Smooth muscle cell (in vitro differentiated cells): ENCODE data around the gene PPP2R2D. TPM values are rescaled to one million over a fixed set of nuclear protein-coding genes. Genes with fewer than 3 reads are reported as not detected.

Source experiments
- DNase-seq: peaks from one replicate; lab custom pipeline; 2025; ENCODE audit not compliant: unreplicated experiment; lab: John Stamatoyannopoulos, UW
- H2AFZ ChIP-seq: fragments of 200-600 bp; sonication (generic); 2 replicates; pipeline ENCODE4 v1.6.0; 2016; ENCODE audit warnings: antibody characterized with exemption, low read depth, mild to moderate bottlenecking
- H3F3A ChIP-seq: fragments of 200-600 bp; sonication (generic); 2 replicates; pipeline ENCODE4 v1.6.0; 2017; ENCODE audit warnings: antibody characterized with exemption, low read depth
- H3K27ac ChIP-seq: fragments of 200-600 bp; sonication (generic); 2 replicates; pipeline ENCODE4 v1.5.1; 2016; ENCODE audit warnings: low read depth, mild to moderate bottlenecking
- H3K27me3 ChIP-seq: fragments of 200-600 bp; sonication (generic); 2 replicates; pipeline ENCODE4 v1.6.1; 2016; ENCODE audit warnings: low read depth, mild to moderate bottlenecking
- H3K36me3 ChIP-seq: fragments of 200-600 bp; sonication (generic); 2 replicates; pipeline ENCODE4 v1.5.1; 2016; ENCODE audit warnings: low read depth
- H3K4me1 ChIP-seq: fragments of 200-600 bp; sonication (generic); 2 replicates; pipeline ENCODE4 v1.5.1; 2016; ENCODE audit warnings: low read depth
- H3K4me2 ChIP-seq: fragments of 200-600 bp; sonication (generic); 2 replicates; pipeline ENCODE4 v1.6.0; 2016; ENCODE audit warnings: mild to moderate bottlenecking
- H3K4me3 ChIP-seq: fragments of 200-600 bp; sonication (generic); 2 replicates; pipeline ENCODE4 v1.5.1; 2016; ENCODE audit warnings: mild to moderate bottlenecking
- H3K79me2 ChIP-seq: fragments of 200-600 bp; sonication (generic); 2 replicates; pipeline ENCODE4 v1.6.0; 2016; ENCODE audit warnings: low read depth, mild to moderate bottlenecking
- H3K9ac ChIP-seq: fragments of 200-600 bp; sonication (generic); 2 replicates; pipeline ENCODE4 v1.6.0; 2016; ENCODE audit warnings: low read depth
- H3K9me3 ChIP-seq: fragments of 200-600 bp; sonication (generic); replicated peaks from 2 replicates; pipeline ENCODE4 v1.5.1; 2016; ENCODE audit warnings: low read depth
- H4K20me1 ChIP-seq: fragments of 200-600 bp; sonication (generic); 2 replicates; pipeline ENCODE4 v1.6.0; 2016; ENCODE audit warnings: low read depth
- WGBS: methylation state at CpG from one replicate; pipeline ENCODE4 v1.1.7; 2016; ENCODE audit warnings: low lambda C conversion rate; 5-methylcytosine and 5-hydroxymethylcytosine counted together
- polyA plus RNA-seq: library from polyadenylated mRNA; unstranded; fragments of >200 nt; fragmentation: Nextera tagmentation; extraction: Ambion mirVana; gene quantifications from 2 replicates; pipeline ENCODE4 v1.2.1, GENCODE V29; 2016
- total RNA-seq: library from RNA; depleted of rRNA; stranded (reverse); fragments of >200 nt; gene quantifications from 2 replicates; pipeline ENCODE4 v1.2.3, GENCODE V29; 2014
- TF ChIP-seq, protein P1 (sequence below): fragments of 200-600 bp; sonication (generic); IDR thresholded peaks from 2 replicates; pipeline ENCODE4 v1.5.1; 2017; ENCODE audit warnings: borderline replicate concordance, mild to moderate bottlenecking, antibody characterized with exemption; ENCODE audit not compliant: insufficient read depth, poor library complexity, severe bottlenecking

The PPP2R2D gene
- total and polyA plus RNA-seq, 2 experiments from 2014 or later = 22.5 to 27.1 TPM

- Histone ChIP-seq H3K4me3 (no peak overlapping the region), H3K27me3 (no peaks in the 10 kb centered on the region), H3K9ac (no peak overlapping the region), H3F3A (peaks cover 3% of the 10 kb centered on the region), H3K36me3 (no peaks in the 10 kb centered on the region), H3K9me3 (no peaks in the 10 kb centered on the region), H3K4me1 (no peaks in the 10 kb centered on the region), H3K27ac (no peak overlapping the region), H3K4me2 (no peak overlapping the region), H2AFZ (no peak overlapping the region), H4K20me1 (peaks cover 22% of the 10 kb centered on the region), H3K79me2 (no peaks in the 10 kb centered on the region)
- TF ChIP-seq, protein P1, sequence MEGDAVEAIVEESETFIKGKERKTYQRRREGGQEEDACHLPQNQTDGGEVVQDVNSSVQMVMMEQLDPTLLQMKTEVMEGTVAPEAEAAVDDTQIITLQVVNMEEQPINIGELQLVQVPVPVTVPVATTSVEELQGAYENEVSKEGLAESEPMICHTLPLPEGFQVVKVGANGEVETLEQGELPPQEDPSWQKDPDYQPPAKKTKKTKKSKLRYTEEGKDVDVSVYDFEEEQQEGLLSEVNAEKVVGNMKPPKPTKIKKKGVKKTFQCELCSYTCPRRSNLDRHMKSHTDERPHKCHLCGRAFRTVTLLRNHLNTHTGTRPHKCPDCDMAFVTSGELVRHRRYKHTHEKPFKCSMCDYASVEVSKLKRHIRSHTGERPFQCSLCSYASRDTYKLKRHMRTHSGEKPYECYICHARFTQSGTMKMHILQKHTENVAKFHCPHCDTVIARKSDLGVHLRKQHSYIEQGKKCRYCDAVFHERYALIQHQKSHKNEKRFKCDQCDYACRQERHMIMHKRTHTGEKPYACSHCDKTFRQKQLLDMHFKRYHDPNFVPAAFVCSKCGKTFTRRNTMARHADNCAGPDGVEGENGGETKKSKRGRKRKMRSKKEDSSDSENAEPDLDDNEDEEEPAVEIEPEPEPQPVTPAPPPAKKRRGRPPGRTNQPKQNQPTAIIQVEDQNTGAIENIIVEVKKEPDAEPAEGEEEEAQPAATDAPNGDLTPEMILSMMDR = no peak
- WGBS = 98% methylated on average over 26 of the region's 26 CpGs
- DNase-seq = no peak
Observed at GRCh38 chr10:131961047-131961776, 60.4 kb downstream of the PPP2R2D start.

DNA sequence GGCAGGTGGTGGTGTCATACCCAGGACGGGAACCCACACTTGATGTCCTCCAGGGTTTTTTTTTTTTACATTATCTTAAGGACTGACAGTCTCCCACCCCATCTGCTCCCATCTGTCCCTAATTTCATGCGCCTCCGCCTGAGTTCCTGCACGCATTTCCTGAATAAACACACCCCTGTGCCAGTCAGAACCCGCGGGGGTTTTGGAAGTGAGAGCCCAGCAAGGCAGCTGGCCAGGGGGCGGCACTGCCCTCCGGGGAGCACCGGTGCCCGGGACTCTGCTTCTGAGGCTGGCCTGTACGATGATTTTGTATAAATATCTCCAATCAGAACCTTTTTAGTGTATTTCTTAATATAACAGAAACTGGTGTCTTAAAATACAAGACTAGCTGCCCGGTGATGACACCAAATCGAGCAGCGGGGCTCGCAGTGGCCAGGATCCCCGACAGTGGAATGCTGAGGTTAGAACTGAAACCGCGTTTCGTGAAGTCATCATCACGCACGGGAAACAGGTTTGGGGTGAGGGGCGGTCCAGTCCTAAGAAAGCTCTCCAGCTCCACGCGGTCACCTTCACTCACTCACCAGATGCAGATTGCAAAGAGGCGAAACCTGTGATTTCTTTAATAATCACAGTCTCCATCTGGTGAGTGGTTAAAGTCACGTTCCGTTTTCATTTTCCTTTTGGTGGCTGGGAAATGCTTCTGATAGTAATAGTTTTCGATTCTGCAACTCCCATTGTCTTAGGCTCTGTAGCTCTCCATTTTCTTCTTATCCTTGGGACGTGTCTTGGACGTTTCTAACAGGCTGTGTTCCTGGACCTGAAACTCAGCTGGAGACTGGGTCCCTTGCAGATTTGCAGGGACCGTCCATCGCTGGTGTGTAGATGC, 61.2 kb downstream of the PPP2R2D start:
- H3K4me1 ChIP-seq = no peaks in the 10 kb centered on the region
- H3K27me3 ChIP-seq = no peaks in the 10 kb centered on the region
- H2AFZ ChIP-seq = no peak overlapping the region
- H3K36me3 ChIP-seq = no peaks in the 10 kb centered on the region
- WGBS = 96% methylated on average over 32 of the region's 32 CpGs
- no peak overlapping the region for H3K4me3 ChIP-seq
- no peaks in the 10 kb centered on the region for H3K79me2 ChIP-seq
- TF ChIP-seq, protein P1 = no peak
- H3K4me2 ChIP-seq = no peak overlapping the region
- no peak overlapping the region for H3K9ac ChIP-seq
- H3F3A ChIP-seq = peaks cover 4% of the 10 kb centered on the region
- no peak overlapping the region for H3K27ac ChIP-seq
- H3K9me3 ChIP-seq = no peaks in the 10 kb centered on the region
- no peak for DNase-seq
- peaks cover 28% of the 10 kb centered on the region for H4K20me1 ChIP-seq

DNA sequence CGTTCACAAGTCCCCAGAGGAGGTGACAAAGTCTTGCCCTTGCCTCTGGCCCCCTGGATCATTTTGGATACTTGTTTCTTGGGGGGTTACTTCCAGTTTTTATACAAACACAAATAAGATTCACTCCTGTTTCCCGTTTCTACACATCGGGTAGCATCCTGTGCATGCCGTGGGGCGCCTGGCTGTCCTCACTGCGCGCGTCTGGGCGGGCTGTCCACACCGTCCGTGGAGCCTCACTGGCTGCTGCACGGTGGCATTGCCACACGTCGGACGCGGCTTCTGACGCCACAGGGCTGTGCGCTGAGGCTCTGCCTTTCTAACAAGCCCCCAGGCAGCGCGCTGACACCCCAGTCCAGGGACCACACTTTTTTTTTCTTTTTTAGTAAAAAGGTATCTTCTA, 62.5 kb downstream of the PPP2R2D start:
- H3K36me3 ChIP-seq = no peaks in the 10 kb centered on the region
- no peak overlapping the region for H3K27ac ChIP-seq
- H3K9ac ChIP-seq = no peak overlapping the region
- H3K9me3 ChIP-seq = no peaks in the 10 kb centered on the region
- no peak overlapping the region for H3K4me2 ChIP-seq
- H3K4me1 ChIP-seq = no peaks in the 10 kb centered on the region
- TF ChIP-seq, protein P1 = no peak
- WGBS = 95% methylated on average over 20 of the region's 20 CpGs
- no peak overlapping the region for H2AFZ ChIP-seq
- peaks cover 4% of the 10 kb centered on the region for H3F3A ChIP-seq
- H3K27me3 ChIP-seq = no peaks in the 10 kb centered on the region
- no peak overlapping the region for H3K4me3 ChIP-seq
- peaks cover 40% of the 10 kb centered on the region for H4K20me1 ChIP-seq
- H3K79me2 ChIP-seq = no peaks in the 10 kb centered on the region
- no peak for DNase-seq
